Gastroesophageal sphincter (tissue), 4 donors: ENCODE results near the gene KNCN. TPM values are rescaled to one million over a fixed set of nuclear protein-coding genes. Genes with fewer than 3 reads are reported as not detected.
A peak's percentile ranks its signal among the peaks of the same experiment; 100 is the strongest.

Experiments used
- ATAC-seq: fragments of 150-250 bp; one replicate; pipeline ENCODE4 v1.9.1; 2016; ENCODE audit warnings: mild to moderate bottlenecking, moderate library complexity
- H3K27ac ChIP-seq, 4 donors: fragments of 200-600 bp; sonication (generic) in 3 of 4; 1 replicate in 3 of 4; 2 replicates in 1 of 4; pipeline ENCODE4 v1.5.1; 2016 to 2019
- H3K27me3 ChIP-seq: fragments of 200-600 bp; sonication (generic); one replicate; pipeline ENCODE4 v1.5.1; 2019
- H3K36me3 ChIP-seq, 2 donors: fragments of 200-600 bp; sonication (generic); one replicate each; pipeline ENCODE4 v1.5.1; 2019; ENCODE audit warnings: control low read depth in 1 of 2
- H3K4me1 ChIP-seq, 3 donors: fragments of 200-600 bp; sonication (generic); 1 replicate in 2 of 3; 2 replicates in 1 of 3; pipeline ENCODE4 v1.5.1; 2016 to 2019; ENCODE audit warnings: control low read depth in 2 of 3
- H3K4me3 ChIP-seq, 2 donors: fragments of 200-600 bp; sonication (generic); one replicate each; pipeline ENCODE4 v1.5.1; 2019; ENCODE audit warnings: mild to moderate bottlenecking in 1 of 2, moderate library complexity in 1 of 2
- H3K9me3 ChIP-seq, 3 donors: fragments of 200-600 bp; sonication (generic); one replicate each; pipeline ENCODE4 v1.5.1; 2017 to 2019; ENCODE audit warnings: control low read depth in 2 of 3
- CTCF ChIP-seq, 4 experiments: fragments of 200-600 bp in 2 of 4; fragments of 450-650 bp in 2 of 4; sonication (generic) in 1 of 4; IDR thresholded peaks; one replicate each; pipeline ENCODE4 v1.5.1; 2017 to 2019; ENCODE audit warnings: antibody characterized with exemption in 4 of 4, mild to moderate bottlenecking in 2 of 4, moderate library complexity in 2 of 4
- EP300 ChIP-seq: sonication (generic); formaldehyde crosslinking; IDR thresholded peaks from one replicate; pipeline ENCODE4 v1.6.1; 2017; ENCODE audit warnings: antibody characterized with exemption, mild to moderate bottlenecking
- POLR2A ChIP-seq, 2 donors: fragments of 450-650 bp; IDR thresholded peaks; one replicate each; pipeline ENCODE4 v1.6.1; 2017; ENCODE audit warnings: antibody characterized with exemption in 2 of 2, mild to moderate bottlenecking in 2 of 2, moderate library complexity in 1 of 2
- POLR2AphosphoS5 ChIP-seq: sonication (generic); formaldehyde crosslinking; IDR thresholded peaks from one replicate; pipeline ENCODE4 v1.6.1; 2017; ENCODE audit warnings: antibody characterized with exemption
- WGBS, 2 donors: methylation state at CpG; one replicate each; pipeline ENCODE4 v1.1.5; 2018; ENCODE audit warnings: low coverage in 1 of 2; 5-methylcytosine and 5-hydroxymethylcytosine counted together
- total RNA-seq, 4 donors: library from RNA; depleted of rRNA; stranded (reverse); fragments of >200 nt; gene quantifications; one replicate each; pipeline ENCODE4 v1.1.0, GENCODE V29; 2016

The KNCN gene
- total RNA-seq, 4 donors from 2014 or later = not detected

DNA sequence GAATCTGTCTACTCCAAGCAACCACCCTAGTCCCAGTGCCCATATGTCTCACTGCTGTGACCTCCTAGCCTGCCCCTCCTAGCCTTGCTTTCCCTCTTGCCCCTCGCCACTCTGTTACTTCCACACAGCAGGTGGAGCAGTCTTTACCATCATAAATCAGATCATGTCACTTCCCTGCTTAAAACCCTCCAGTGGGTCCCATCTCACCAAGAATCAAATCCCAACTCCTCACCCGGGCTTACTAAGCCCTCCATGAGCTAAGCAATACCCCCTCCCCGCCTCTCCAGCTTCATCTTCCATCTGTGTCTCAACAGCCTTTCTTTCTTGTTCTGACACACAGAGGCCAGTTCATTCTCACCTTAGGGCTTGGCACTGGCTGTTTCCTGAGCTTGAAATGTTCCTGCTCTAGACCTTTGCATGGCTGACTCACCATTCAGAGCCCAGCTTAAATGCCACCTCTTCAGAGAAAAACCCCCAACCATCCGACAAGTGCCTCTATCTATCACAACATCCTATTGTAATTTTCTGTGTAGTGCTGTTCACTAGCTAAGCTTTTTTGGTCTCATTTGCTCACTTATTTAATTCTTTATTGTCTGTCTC is 22.3 kb downstream of the KNCN start:
- no peaks in the 10 kb centered on the region for H3K9me3 ChIP-seq
- no peak overlapping the region for H3K27ac ChIP-seq
- peaks cover 0 to 16% (median 0%) of the 10 kb centered on the region in 3 donors for H3K4me1 ChIP-seq
- no peak for TF ChIP-seq POLR2AphosphoS5
- no peak for TF ChIP-seq CTCF (IDR thresholded peaks at IDR 0.05)
- TF ChIP-seq POLR2A (IDR thresholded peaks at IDR 0.05) = no peak
- TF ChIP-seq EP300 = no peak
- peaks cover 51% of the 10 kb centered on the region for H3K27me3 ChIP-seq
- no peak for ATAC-seq
- no peaks in the 10 kb centered on the region for H3K36me3 ChIP-seq
- 59 to 64% methylated on average over 3 to 4 of the region's 4 CpGs for WGBS, 2 donors
- H3K4me3 ChIP-seq = no peak overlapping the region

DNA sequence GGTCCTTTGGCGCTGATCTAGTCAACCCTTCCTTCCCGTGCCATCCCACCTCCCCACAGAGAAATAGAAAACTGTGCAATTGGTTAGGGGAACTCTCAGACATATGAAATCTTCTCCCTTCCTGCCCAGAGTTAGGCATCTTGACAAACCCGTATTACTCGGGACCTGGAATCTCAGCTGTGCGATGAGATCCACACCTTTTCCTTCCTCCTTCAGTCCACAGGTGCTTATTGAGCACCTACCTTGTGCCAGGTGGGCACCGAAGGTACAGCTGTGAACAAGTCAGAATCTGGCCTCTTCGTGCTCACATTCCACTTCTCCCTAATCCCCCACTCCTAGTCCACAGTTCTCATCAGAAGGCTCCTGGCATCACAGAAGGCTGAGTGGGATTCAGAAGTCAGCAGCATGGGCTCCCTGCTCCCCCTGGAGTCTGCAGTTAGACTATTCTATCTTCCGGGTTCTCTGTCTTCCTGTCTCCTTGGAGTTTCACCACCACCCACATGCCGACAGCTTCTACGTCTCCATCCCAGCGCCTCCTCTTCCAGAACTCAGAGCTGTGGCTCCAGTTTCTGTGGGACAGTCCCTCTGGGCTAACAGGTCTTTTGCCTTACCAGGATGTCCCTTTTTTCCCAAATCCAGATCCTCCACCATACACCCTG is 23.0 kb downstream of the KNCN start:
- TF ChIP-seq CTCF (IDR thresholded peaks at IDR 0.05) (peak in 1 of 4 experiments; percentile 20), POLR2A (IDR thresholded peaks at IDR 0.05) (no peak)
- Histone ChIP-seq H3K27ac (no peak overlapping the region), H3K4me3 (no peak overlapping the region), H3K4me1 (peaks cover 0 to 10% (median 0%) of the 10 kb centered on the region in 3 donors), H3K27me3 (peaks cover 51% of the 10 kb centered on the region), H3K9me3 (no peaks in the 10 kb centered on the region), H3K36me3 (no peaks in the 10 kb centered on the region)
- no peak for ATAC-seq
- 20 to 27% methylated on average over 1 to 9 of the region's 11 CpGs for WGBS, 2 donors

DNA sequence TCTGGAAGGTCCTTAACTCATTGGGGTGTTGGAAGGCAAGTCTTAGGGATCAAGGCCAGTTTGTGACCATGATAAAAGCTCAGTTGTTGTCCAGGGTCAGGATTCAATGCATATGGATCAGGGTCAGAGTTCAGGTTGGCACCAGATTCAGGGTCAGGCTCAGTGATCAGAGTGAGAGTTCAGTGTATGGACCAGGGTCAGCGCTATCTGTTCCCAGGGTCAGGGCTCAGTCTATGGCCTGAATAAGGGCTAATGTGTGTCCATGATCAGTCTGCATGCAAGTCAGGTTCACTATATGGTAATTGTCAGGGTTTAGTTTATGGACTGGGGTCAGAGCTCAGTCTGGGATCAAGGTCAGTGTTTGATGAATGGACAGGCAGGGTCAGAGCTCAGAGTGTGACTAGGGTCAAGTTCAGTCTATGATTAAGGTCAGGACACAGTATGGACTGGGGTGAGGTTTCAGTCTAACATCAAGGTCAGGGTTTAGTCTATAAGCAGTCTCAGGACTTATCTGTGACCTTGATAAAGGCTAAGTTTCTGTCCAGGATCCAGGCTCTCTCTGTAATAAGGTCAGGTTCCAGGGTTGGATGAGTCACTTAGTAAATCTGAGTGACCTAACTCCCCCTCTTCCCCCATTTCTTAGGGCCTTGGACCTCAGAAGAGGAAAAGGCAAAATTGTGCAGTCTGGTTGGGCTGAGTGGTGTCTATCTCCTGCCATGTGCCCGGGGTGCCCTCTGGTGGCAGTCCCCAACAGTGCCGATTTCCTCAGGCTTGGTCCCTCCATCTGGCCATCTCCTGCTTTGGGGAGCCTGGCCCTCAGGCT is 23.8 kb downstream of the KNCN start:
- WGBS, 2 donors = 0% methylated on average over 2 of the region's 3 CpGs; no CpG with 5 or more reads in 1 of the 2 donors
- peak; percentile 82 for ATAC-seq
- no peak overlapping the region for H3K4me3 ChIP-seq
- TF ChIP-seq POLR2A (IDR thresholded peaks at IDR 0.05) (no peak), CTCF (IDR thresholded peaks at IDR 0.05) (peak in 3 of 4 experiments; percentile 86 to 98 (median 90))
- H3K36me3 ChIP-seq = no peaks in the 10 kb centered on the region
- H3K9me3 ChIP-seq = no peaks in the 10 kb centered on the region
- H3K27ac ChIP-seq = no peak overlapping the region
- H3K27me3 ChIP-seq = peaks cover 51% of the 10 kb centered on the region
- peaks cover 0 to 8% (median under 1%) of the 10 kb centered on the region in 3 donors for H3K4me1 ChIP-seq

DNA sequence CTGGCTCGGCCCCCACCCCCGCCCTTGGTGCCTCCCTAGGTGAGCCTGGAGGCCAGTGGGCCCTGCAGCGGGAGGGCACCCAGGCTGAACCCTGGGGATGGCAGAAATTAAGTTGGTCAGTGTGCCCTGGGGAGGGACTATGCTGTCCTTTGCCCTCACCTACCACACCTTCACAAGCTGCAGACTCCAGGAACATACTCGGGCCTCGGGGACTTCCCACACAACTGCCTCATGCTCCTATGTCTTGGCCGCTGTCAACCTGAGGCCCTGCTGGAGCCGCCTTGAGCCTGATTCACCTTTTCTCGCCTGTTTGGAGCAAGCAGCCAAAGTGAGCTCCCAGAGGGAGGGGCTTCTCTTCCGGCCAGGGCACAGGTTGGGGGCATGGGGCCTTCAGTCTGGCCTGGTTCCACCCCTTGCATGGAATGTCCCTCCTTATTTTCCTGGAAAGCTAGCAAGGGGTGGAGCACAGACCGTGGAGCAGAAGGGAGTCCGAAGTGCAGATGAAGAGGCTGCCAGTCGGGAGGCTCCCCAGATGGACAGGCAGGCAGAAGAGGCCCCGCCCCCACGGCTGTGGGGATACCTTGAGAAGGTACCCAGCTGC is 24.7 kb downstream of the KNCN start:
- 88% methylated on average over 3 of the region's 14 CpGs; no CpG with 5 or more reads in 1 of the 2 donors for WGBS, 2 donors
- Histone ChIP-seq H3K36me3 (no peaks in the 10 kb centered on the region), H3K9me3 (no peaks in the 10 kb centered on the region), H3K4me3 (no peak overlapping the region), H3K27me3 (peaks cover 51% of the 10 kb centered on the region), H3K4me1 (peaks cover 0 to 10% (median 5%) of the 10 kb centered on the region in 3 donors), H3K27ac (no peak overlapping the region)
- TF ChIP-seq EP300 (no peak), CTCF (IDR thresholded peaks at IDR 0.05) (no peak), POLR2AphosphoS5 (no peak), POLR2A (IDR thresholded peaks at IDR 0.05) (no peak)
- no peak for ATAC-seq
